GM18858 (cell line): ENCODE data around the gene ZMYND10.
"Not testable (repeated sequence)": the region's sequence is repeated elsewhere in the genome, so short reads cannot be mapped to it uniquely, and the experiment has no call there.

Experiments used
- ATAC-seq: cut with Tn5 transposase; IDR thresholded peaks from one replicate; pipeline ENCODE4 v1.9.1; 2021; ENCODE audit not compliant: unreplicated experiment

Gene ZMYND10

DNA sequence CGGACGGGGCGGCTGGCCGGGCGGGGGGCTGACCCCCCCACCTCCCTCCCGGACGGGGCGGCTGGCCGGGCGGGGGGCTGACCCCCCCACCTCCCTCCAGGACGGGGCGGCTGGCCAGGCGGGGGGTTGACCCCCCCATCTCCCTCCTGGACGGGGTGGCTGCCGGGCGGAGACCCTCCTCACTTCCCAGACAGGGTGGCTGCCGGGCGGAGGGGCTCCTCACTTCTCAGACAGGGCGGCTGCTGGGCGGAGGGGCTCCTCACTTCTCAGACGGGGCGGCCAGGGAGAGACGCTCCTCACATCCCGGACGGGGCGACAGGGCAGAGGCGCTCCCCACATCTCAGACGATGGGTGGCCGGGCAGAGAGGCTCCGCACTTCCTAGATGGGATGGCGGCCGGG is 33.5 kb downstream of the ZMYND10 start:
- ATAC-seq, result not testable (repeated sequence)

GRCh38 chr3:50304601-50305000 is 40.9 kb downstream of the ZMYND10 start:
- ATAC-seq, result no peak

GRCh38 chr3:50303013-50303815 is 42.3 kb downstream of the ZMYND10 start, which contains the start of gene HYAL1:
Gene HYAL1 (minus strand): TSS chr3:50303574. CDS start chr3:50302956, 618 bp downstream.
- no peak for ATAC-seq

- no peak for ATAC-seq
Measured at GRCh38 chr3:50302095-50303012, 43.2 kb downstream of the ZMYND10 start.

DNA sequence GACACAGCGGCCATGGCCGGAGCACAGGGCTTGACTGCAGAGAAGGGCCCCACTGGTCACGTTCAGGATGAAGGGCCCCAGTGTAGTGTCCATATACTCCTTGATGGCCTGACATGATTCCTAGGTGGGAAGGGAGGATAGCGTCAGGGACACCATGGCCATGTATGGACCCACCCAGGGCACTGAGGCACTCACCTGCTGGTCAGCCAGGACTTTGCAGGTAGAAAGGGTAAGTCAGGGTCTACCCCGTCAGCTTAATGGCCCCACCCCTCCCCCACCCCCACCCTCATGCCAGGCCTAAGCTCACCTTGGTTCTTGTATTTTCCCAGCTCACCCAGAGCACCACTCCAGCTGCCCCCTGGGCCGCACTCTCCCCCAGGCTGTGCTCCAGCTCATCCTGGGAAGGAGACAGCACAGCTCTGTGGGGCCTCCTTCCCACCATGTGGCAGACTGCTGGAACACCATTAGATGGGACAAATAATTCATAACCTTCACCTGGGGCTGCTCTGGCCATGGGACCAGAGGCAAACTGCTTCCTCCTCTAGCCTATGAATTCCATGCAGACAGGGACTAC is 44.8 kb downstream of the ZMYND10 start:
- ATAC-seq, result no peak

- no peak for ATAC-seq
Measured at GRCh38 chr3:50299929-50300680, 45.4 kb downstream of the ZMYND10 start.

GRCh38 chr3:50299638-50299928 is 45.9 kb downstream of the ZMYND10 start:
- no peak for ATAC-seq

GRCh38 chr3:50298836-50299637 is 46.5 kb downstream of the ZMYND10 start, which contains the start of the genes HYAL3 and NAA80:
Gene HYAL3 (minus strand): TSS chr3:50299405. CDS start chr3:50295602, 3,803 bp downstream.
Gene NAA80 (minus strand): TSS chr3:50299405. CDS start chr3:50297463, 1,942 bp downstream.
- peak; percentile 73 for ATAC-seq

- ATAC-seq, result no peak
Measured at GRCh38 chr3:50297896-50298725, 47.4 kb downstream of the ZMYND10 start.

GRCh38 chr3:50297384-50297775 is 48.2 kb downstream of the ZMYND10 start:
- no peak for ATAC-seq

DNA sequence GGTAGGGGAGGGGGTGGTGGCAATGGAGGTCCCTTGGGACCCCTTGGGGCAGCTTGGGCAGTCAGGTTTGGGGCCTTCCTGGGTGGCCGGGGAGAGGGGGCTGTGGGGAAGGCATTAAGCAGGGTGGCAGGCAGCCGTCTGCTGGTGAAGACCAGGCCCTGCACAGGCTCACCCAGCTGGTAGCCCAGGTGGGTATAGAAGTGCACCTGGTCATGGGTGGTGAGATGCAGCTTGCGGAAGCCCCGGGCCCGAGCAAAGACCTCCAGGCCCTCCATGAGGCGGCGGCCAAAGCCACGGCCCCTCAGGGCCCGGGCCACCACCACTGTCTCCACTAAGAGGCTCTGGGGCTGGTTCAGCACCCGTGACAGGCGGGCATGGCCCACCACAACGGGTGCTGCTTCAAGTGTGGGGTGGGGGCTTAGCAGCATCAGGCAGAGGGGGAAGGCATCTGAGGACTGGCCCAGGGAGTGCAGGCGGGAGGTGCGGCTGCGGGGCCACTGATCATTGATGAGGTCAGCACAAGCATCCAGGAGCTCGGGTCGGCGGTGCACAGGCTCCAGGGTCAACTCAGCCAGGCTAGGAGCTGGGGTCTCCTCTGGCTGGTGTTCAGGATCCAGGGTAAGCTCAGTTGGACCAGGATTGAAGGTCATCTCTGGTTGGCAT is 48.7 kb downstream of the ZMYND10 start:
- no peak for ATAC-seq

GRCh38 chr3:50295553-50296431 is 49.7 kb downstream of the ZMYND10 start:
- ATAC-seq, result no peak

GRCh38 chr3:50294492-50295403 is 50.8 kb downstream of the ZMYND10 start:
- no peak for ATAC-seq

GRCh38 chr3:50294089-50294488 is 51.4 kb downstream of the ZMYND10 start:
- no peak for ATAC-seq

DNA sequence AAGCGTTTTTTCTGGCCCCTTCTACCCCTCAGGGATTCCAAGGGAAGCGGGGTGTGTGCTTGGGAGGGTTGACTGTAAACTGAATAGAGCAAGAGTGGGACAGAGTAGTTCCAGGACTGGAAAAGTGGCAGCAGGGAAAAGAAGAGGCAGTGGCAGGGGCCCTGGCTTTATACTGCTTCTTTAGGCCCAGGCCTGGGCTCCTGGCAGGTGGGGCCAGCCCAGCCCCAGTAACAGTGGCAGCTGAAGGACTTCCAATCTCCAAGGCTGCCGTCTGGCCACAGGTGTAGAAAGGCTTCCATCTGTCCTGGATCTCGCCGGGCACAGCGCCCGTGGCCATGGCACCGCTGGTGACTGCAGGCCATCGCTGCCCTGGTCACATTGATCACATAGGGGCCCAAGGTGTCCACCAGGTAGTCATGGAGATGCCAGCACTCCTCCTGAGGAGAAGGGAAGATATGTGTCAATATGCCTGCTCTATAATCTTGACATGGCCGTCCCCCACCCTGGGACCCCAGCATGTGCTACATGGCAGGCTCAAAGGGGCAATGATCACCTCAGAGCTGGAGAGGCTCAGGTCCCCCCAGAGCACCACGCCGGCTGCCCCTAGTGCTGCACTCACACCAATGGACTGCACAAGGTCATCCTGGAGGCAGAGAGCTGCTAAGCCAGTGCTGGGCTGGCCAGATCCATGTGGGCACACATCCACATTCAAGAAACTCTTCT is 52.3 kb downstream of the ZMYND10 start:
- no peak for ATAC-seq
